RWPE2 (cell line): ENCODE measurements around the gene ANO2.

Experiments used
- ATAC-seq: fragments of 200-7000 bp; cut with Tn5 transposase; 3 replicates; pipeline ENCODE4 v1.9.1; 2021; ENCODE audit warnings: low read depth
- DNase-seq: peaks from one replicate; pipeline ENCODE4 v3.0.0-alpha.2; 2020; ENCODE audit warnings: low spot score
- H3K27ac ChIP-seq: fragments of 450-650 bp; 2 replicates; pipeline ENCODE4 v1.5.1; 2017; ENCODE audit warnings: mild to moderate bottlenecking; ENCODE audit not compliant: poor library complexity, severe bottlenecking
- H3K27me3 ChIP-seq: fragments of 250-450 bp; sonication (Bioruptor Pico); 2 replicates; pipeline ENCODE4 v1.5.1; 2021; ENCODE audit warnings: mild to moderate bottlenecking, moderate library complexity; ENCODE audit not compliant: insufficient read depth, poor library complexity, severe bottlenecking
- H3K36me3 ChIP-seq: fragments of 250-450 bp; sonication (Bioruptor Pico); 2 replicates; pipeline ENCODE4 v1.5.1; 2020; ENCODE audit warnings: low read depth, mild to moderate bottlenecking, moderate library complexity
- H3K4me1 ChIP-seq: fragments of 250-450 bp; sonication (Bioruptor Pico); 2 replicates; pipeline ENCODE4 v1.5.1; 2021; ENCODE audit warnings: mild to moderate bottlenecking, moderate library complexity; ENCODE audit not compliant: insufficient read depth, poor library complexity, severe bottlenecking
- H3K4me3 ChIP-seq: fragments of 250-450 bp; sonication (Bioruptor Pico); 2 replicates; pipeline ENCODE4 v1.5.1; 2021; ENCODE audit warnings: mild to moderate bottlenecking, moderate library complexity; ENCODE audit not compliant: severe bottlenecking
- H3K9me3 ChIP-seq: fragments of 250-450 bp; sonication (Bioruptor Pico); 2 replicates; pipeline ENCODE4 v1.5.1; 2021; ENCODE audit warnings: mild to moderate bottlenecking, moderate library complexity; ENCODE audit not compliant: severe bottlenecking
- CTCF ChIP-seq: fragments of 450-650 bp; IDR thresholded peaks from one replicate; pipeline ENCODE4 v1.5.1; 2017; ENCODE audit warnings: mild to moderate bottlenecking, moderate library complexity; ENCODE audit not compliant: poor library complexity, severe bottlenecking

Gene ANO2

GRCh38 chr12:5599378-5599777 is 345.7 kb downstream of the ANO2 start:
- H3K4me3 ChIP-seq: no peak overlapping the region
- TF ChIP-seq CTCF: no peak
- ATAC-seq: no peak

GRCh38 chr12:5593998-5594397 is 351.1 kb downstream of the ANO2 start:
- no peak for TF ChIP-seq CTCF
- ATAC-seq (no peak), DNase-seq (no peak)

More at GRCh38 chr12:5599378-5599777, 345.7 kb downstream of the ANO2 start:
- no peaks in the 10 kb centered on the region for H3K9me3 ChIP-seq
- no peak for DNase-seq
- H3K4me1 ChIP-seq: no peaks in the 10 kb centered on the region
- no peak overlapping the region for H3K27ac ChIP-seq
- no peaks in the 10 kb centered on the region for H3K36me3 ChIP-seq
- peaks cover 4% of the 10 kb centered on the region for H3K27me3 ChIP-seq

GRCh38 chr12:5593086-5593485 is 352.0 kb downstream of the ANO2 start:
- Histone ChIP-seq H3K27me3 (no peaks in the 10 kb centered on the region), H3K9me3 (peaks cover 4% of the 10 kb centered on the region), H3K4me1 (no peaks in the 10 kb centered on the region), H3K36me3 (no peaks in the 10 kb centered on the region), H3K27ac (no peak overlapping the region), H3K4me3 (no peak overlapping the region)
- no peak for TF ChIP-seq CTCF
- no peak for DNase-seq
- ATAC-seq: no peak

More at GRCh38 chr12:5593998-5594397, 351.1 kb downstream of the ANO2 start:
- Histone ChIP-seq H3K27me3 (no peaks in the 10 kb centered on the region), H3K4me1 (no peaks in the 10 kb centered on the region), H3K27ac (no peak overlapping the region), H3K9me3 (peaks cover 2% of the 10 kb centered on the region), H3K4me3 (no peak overlapping the region), H3K36me3 (no peaks in the 10 kb centered on the region)

GRCh38 chr12:5592310-5592709 is 352.7 kb downstream of the ANO2 start:
- Histone ChIP-seq H3K9me3 (peaks cover 4% of the 10 kb centered on the region), H3K4me1 (no peaks in the 10 kb centered on the region), H3K27me3 (no peaks in the 10 kb centered on the region), H3K27ac (no peak overlapping the region), H3K36me3 (no peaks in the 10 kb centered on the region), H3K4me3 (no peak overlapping the region)
- TF ChIP-seq CTCF: no peak
- ATAC-seq: no peak
- DNase-seq: no peak

- no peak overlapping the region for H3K4me3 ChIP-seq
- ATAC-seq (no peak), DNase-seq (no peak)
- H3K36me3 ChIP-seq: no peaks in the 10 kb centered on the region
- H3K27me3 ChIP-seq: no peaks in the 10 kb centered on the region
- H3K27ac ChIP-seq: no peak overlapping the region
- peaks cover 4% of the 10 kb centered on the region for H3K9me3 ChIP-seq
- H3K4me1 ChIP-seq: no peaks in the 10 kb centered on the region
- no peak for TF ChIP-seq CTCF
These were observed 354.7 kb downstream of the ANO2 start for GRCh38 chr12:5590316-5590715.
